Measurements from ENCODE around the gene MFNG.

Gene MFNG

DNA sequence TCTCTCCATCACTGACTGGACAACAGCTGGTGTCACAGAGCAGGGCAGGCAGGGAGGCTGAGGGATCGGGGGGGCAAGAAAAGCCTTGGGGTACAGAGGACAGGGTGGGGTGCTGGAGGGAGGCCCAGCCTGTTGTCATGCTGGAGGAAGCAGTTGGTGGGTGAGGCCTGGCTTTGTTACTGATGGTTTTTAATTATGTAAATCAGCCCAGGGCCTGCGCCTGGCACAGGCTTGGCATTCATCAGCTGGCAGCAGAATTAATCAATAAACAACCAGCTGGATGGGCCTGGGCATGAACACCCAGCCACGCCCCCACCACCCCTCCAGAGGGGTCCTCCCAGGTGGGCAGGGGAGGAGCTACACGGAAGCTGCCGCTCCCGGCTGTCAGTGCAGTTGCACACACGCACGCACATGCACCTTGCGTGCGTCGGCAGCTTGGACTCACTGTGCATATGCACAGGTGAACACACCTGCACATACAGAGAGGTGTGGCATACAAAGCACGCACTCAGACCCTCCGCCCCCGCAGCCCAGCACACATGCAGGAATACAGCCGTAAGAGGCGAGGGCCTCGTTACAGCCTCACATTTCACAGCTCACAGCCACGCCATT is 37.6 kb downstream of the MFNG start:
- no peak overlapping the region for H3K4me3 ChIP-seq (ENCODE audit: control insufficient read depth, low read depth, low read length)
- DNase-seq (ENCODE audit: low read depth): no peak
- TF ChIP-seq, protein P1, sequence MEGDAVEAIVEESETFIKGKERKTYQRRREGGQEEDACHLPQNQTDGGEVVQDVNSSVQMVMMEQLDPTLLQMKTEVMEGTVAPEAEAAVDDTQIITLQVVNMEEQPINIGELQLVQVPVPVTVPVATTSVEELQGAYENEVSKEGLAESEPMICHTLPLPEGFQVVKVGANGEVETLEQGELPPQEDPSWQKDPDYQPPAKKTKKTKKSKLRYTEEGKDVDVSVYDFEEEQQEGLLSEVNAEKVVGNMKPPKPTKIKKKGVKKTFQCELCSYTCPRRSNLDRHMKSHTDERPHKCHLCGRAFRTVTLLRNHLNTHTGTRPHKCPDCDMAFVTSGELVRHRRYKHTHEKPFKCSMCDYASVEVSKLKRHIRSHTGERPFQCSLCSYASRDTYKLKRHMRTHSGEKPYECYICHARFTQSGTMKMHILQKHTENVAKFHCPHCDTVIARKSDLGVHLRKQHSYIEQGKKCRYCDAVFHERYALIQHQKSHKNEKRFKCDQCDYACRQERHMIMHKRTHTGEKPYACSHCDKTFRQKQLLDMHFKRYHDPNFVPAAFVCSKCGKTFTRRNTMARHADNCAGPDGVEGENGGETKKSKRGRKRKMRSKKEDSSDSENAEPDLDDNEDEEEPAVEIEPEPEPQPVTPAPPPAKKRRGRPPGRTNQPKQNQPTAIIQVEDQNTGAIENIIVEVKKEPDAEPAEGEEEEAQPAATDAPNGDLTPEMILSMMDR (conservative IDR thresholded peaks at IDR 0.05; ENCODE audit: control insufficient read depth, insufficient read depth, low read depth, low read length): no peak

DNA sequence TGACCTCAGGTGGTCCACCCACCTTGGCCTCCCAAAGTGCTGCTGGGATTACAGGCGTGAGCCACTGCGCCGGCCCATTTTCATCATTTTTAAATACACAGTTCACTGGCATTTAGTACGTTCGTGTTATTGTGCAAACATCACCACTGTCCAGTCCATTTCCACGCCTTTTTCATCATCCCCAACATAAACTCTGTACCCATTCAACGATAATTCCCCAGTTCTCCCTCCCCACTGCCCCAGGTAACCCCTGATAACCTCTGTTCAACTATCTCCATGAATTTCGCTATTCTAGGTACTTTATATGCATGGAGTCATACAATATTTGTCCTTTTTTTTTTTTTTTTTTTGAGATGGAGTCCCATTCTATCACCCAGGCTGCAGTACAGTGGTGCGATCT is 40.7 kb downstream of the MFNG start:
- no peak overlapping the region for H3K4me3 ChIP-seq (ENCODE audit: control insufficient read depth, low read depth, low read length)
- TF ChIP-seq, protein P1 (conservative IDR thresholded peaks at IDR 0.05; ENCODE audit: control insufficient read depth, insufficient read depth, low read depth, low read length): no peak
- no peak for DNase-seq (ENCODE audit: low read depth)

- no peak overlapping the region for H3K4me3 ChIP-seq (ENCODE audit: control insufficient read depth, low read depth, low read length)
- TF ChIP-seq, protein P1 (conservative IDR thresholded peaks at IDR 0.05; ENCODE audit: control insufficient read depth, insufficient read depth, low read depth, low read length): no peak
- DNase-seq (ENCODE audit: low read depth): no peak
Measured at GRCh38 chr22:37443977-37444376, 42.2 kb downstream of the MFNG start.

DNA sequence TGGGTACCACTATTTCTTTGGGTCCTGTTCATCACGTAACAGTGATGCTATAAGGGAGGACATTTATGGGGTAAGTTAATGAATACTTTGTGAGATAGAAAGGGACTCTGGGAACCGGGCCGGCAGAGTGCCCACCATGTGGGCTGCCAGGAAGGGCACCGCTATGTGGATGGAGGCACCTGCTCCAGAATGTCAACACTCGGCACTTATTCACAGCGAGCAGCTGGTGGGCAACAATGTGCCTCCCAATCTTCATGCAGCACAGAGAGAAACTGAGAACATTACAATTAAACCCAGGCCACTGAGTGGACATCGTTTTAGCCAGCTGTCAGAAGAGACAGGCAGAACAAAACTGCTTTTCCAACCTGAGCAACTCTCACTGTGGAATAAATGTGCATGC is 43.1 kb downstream of the MFNG start:
- DNase-seq (ENCODE audit: low read depth): no peak
- TF ChIP-seq, protein P1 (conservative IDR thresholded peaks at IDR 0.05; ENCODE audit: control insufficient read depth, insufficient read depth, low read depth, low read length): no peak
- H3K4me3 ChIP-seq (ENCODE audit: control insufficient read depth, low read depth, low read length): no peak overlapping the region

- H3K4me3 ChIP-seq (ENCODE audit: control insufficient read depth, low read depth, low read length): no peak overlapping the region
- peak; percentile 61 for DNase-seq (ENCODE audit: low read depth)
- TF ChIP-seq, protein P1 (conservative IDR thresholded peaks at IDR 0.05; ENCODE audit: control insufficient read depth, insufficient read depth, low read depth, low read length): no peak
Measured at GRCh38 chr22:37442537-37442936, 43.6 kb downstream of the MFNG start.

- H3K4me3 ChIP-seq (ENCODE audit: control insufficient read depth, low read depth, low read length): no peak overlapping the region
- DNase-seq (ENCODE audit: low read depth): no peak
- TF ChIP-seq, protein P1 (conservative IDR thresholded peaks at IDR 0.05; ENCODE audit: control insufficient read depth, insufficient read depth, low read depth, low read length): no peak
Measured at GRCh38 chr22:37442135-37442534, 44.0 kb downstream of the MFNG start.

GRCh38 chr22:37440875-37441274 is 45.3 kb downstream of the MFNG start:
- H3K4me3 ChIP-seq (ENCODE audit: control insufficient read depth, low read depth, low read length): no peak overlapping the region
- TF ChIP-seq, protein P1 (conservative IDR thresholded peaks at IDR 0.05; ENCODE audit: control insufficient read depth, insufficient read depth, low read depth, low read length): no peak
- no peak for DNase-seq (ENCODE audit: low read depth)

All from fibroblast of mammary gland (primary cell).